Transverse colon (tissue), 3 donors: ENCODE data around the gene CDCA7.

Source experiments
- POLR2A ChIP-seq: fragments of 450-650 bp; IDR thresholded peaks from one replicate; pipeline ENCODE4 v1.6.1; 2016; ENCODE audit warnings: antibody characterized with exemption, mild to moderate bottlenecking, moderate library complexity
- TF ChIP-seq, protein P1 (sequence below), 5 experiments: fragments of 200-600 bp in 3 of 5; fragments of 450-650 bp in 2 of 5; sonication (generic) in 3 of 5; IDR thresholded peaks; 1 replicate in 2 of 5; 2 replicates in 3 of 5; pipeline ENCODE4 v1.5.1; 2016 to 2017; ENCODE audit warnings: antibody characterized with exemption in 5 of 5, inconsistent platforms in 3 of 5, mild to moderate bottlenecking in 2 of 5, moderate library complexity in 1 of 5

- TF ChIP-seq, protein P1, sequence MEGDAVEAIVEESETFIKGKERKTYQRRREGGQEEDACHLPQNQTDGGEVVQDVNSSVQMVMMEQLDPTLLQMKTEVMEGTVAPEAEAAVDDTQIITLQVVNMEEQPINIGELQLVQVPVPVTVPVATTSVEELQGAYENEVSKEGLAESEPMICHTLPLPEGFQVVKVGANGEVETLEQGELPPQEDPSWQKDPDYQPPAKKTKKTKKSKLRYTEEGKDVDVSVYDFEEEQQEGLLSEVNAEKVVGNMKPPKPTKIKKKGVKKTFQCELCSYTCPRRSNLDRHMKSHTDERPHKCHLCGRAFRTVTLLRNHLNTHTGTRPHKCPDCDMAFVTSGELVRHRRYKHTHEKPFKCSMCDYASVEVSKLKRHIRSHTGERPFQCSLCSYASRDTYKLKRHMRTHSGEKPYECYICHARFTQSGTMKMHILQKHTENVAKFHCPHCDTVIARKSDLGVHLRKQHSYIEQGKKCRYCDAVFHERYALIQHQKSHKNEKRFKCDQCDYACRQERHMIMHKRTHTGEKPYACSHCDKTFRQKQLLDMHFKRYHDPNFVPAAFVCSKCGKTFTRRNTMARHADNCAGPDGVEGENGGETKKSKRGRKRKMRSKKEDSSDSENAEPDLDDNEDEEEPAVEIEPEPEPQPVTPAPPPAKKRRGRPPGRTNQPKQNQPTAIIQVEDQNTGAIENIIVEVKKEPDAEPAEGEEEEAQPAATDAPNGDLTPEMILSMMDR (IDR thresholded peaks at IDR 0.05), result no peak
- no peak for TF ChIP-seq POLR2A
Measured at GRCh38 chr2:173394091-173394974, 39.7 kb downstream of the CDCA7 start.
